ENCODE data around the gene ARHGDIA. TPM values are rescaled to one million over a fixed set of nuclear protein-coding genes. Genes with fewer than 3 reads are reported as not detected.

ARHGDIA gene
- total RNA-seq, 1 experiment from 2014 or later, result 667 TPM

- TF ChIP-seq, protein P1, sequence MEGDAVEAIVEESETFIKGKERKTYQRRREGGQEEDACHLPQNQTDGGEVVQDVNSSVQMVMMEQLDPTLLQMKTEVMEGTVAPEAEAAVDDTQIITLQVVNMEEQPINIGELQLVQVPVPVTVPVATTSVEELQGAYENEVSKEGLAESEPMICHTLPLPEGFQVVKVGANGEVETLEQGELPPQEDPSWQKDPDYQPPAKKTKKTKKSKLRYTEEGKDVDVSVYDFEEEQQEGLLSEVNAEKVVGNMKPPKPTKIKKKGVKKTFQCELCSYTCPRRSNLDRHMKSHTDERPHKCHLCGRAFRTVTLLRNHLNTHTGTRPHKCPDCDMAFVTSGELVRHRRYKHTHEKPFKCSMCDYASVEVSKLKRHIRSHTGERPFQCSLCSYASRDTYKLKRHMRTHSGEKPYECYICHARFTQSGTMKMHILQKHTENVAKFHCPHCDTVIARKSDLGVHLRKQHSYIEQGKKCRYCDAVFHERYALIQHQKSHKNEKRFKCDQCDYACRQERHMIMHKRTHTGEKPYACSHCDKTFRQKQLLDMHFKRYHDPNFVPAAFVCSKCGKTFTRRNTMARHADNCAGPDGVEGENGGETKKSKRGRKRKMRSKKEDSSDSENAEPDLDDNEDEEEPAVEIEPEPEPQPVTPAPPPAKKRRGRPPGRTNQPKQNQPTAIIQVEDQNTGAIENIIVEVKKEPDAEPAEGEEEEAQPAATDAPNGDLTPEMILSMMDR (conservative IDR thresholded peaks at IDR 0.05; ENCODE audit: low read depth, low read length), result no peak
- TF ChIP-seq EZH2 (IDR thresholded peaks at IDR 0.05; ENCODE audit: borderline replicate concordance, low read depth, low read length, poor library complexity, severe bottlenecking), result no peak
- ChIA-PET POLR2A (ENCODE audit: low non-redundant PET) (no interaction called here), CTCF (no interaction called here)
- no peak for DNase-seq (ENCODE audit: low spot score)
- intact Hi-C loops (cut with micrococcal nuclease; ENCODE audit: unreplicated experiment), result no loop called here
- Histone ChIP-seq H3K36me3 (ENCODE audit: insufficient read depth, low read length, poor library complexity, severe bottlenecking) (peaks cover 55% of the 10 kb centered on the region), H3K27ac (ENCODE audit: low read depth, low read length, poor library complexity, severe bottlenecking) (no peak overlapping the region), H3K4me1 (ENCODE audit: insufficient read depth, low read length, poor library complexity, severe bottlenecking) (no peaks in the 10 kb centered on the region), H3K27me3 (replicated peaks; ENCODE audit: insufficient read depth, low read depth, low read length, poor library complexity) (no peaks in the 10 kb centered on the region), H3K9me3 (ENCODE audit: low read depth, low read length, poor library complexity, severe bottlenecking) (no peaks in the 10 kb centered on the region), H3K4me3 (ENCODE audit: low read depth, low read length, poor library complexity, severe bottlenecking) (no peak overlapping the region)
- no TSS peak for BruUV-seq (replicated peaks)
Observed at GRCh38 chr17:81843713-81844326, 27.3 kb downstream of the ARHGDIA start.

DNA sequence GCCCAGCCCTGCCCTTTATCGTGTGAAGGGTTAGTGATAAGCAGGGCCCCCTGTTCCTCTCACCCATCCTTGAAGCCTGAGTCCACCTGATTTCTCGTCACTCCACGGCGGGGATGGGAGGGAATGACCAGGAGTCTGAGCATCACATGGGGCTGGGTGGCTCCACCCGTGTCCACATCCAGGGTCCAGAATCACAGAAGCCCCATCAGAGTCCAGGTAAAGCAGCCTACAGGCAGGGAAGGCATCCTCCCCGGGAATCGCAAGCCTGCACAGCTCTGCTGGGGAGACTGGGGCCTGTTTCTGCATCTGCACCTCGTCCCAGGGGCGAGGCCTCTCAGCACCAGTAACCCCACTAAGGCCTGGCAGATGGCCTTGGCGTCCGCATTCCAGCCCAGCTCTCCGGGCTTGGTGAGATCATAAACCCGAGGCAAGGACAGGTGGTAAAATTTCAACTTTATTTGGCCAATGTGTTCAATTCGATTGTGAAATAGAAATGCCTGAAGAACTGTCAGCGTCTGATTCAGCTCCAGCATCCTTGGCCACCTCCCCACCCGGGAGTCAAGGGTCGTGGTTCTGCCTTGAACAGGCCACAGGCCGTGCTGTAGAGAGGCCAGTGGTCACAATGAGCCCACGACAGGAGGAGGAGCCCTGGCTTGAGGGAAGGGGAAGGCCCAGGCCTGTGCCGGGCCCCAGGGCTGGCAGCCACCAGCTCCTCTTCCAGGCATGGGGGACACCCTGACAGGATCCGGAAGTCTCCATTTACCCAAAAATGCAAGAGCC lies 28.2 kb downstream of the ARHGDIA start:
- no peak overlapping the region for H3K27ac ChIP-seq (ENCODE audit: low read depth, low read length, poor library complexity, severe bottlenecking)
- TF ChIP-seq EZH2 (IDR thresholded peaks at IDR 0.05; ENCODE audit: borderline replicate concordance, low read depth, low read length, poor library complexity, severe bottlenecking), result no peak
- TF ChIP-seq, protein P1 (conservative IDR thresholded peaks at IDR 0.05; ENCODE audit: low read depth, low read length), result no peak
- H3K4me3 ChIP-seq (ENCODE audit: low read depth, low read length, poor library complexity, severe bottlenecking), result no peak overlapping the region
- no peaks in the 10 kb centered on the region for H3K9me3 ChIP-seq (ENCODE audit: low read depth, low read length, poor library complexity, severe bottlenecking)
- no peak for DNase-seq (ENCODE audit: low spot score)
- BruUV-seq (replicated peaks), result no TSS peak
- H3K4me1 ChIP-seq (ENCODE audit: insufficient read depth, low read length, poor library complexity, severe bottlenecking), result no peaks in the 10 kb centered on the region
- ChIA-PET CTCF (no interaction called here), POLR2A (ENCODE audit: low non-redundant PET) (no interaction called here)
- intact Hi-C loops (cut with micrococcal nuclease; ENCODE audit: unreplicated experiment), result no loop called here
- H3K27me3 ChIP-seq (replicated peaks; ENCODE audit: insufficient read depth, low read depth, low read length, poor library complexity), result no peaks in the 10 kb centered on the region
- H3K36me3 ChIP-seq (ENCODE audit: insufficient read depth, low read length, poor library complexity, severe bottlenecking), result peaks cover 49% of the 10 kb centered on the region

- CTCF ChIA-PET, result no interaction called here
- Histone ChIP-seq H3K9me3 (ENCODE audit: low read depth, low read length, poor library complexity, severe bottlenecking) (no peaks in the 10 kb centered on the region), H3K4me1 (ENCODE audit: insufficient read depth, low read length, poor library complexity, severe bottlenecking) (no peaks in the 10 kb centered on the region), H3K36me3 (ENCODE audit: insufficient read depth, low read length, poor library complexity, severe bottlenecking) (peaks cover 46% of the 10 kb centered on the region), H3K27me3 (replicated peaks; ENCODE audit: insufficient read depth, low read depth, low read length, poor library complexity) (no peaks in the 10 kb centered on the region), H3K27ac (ENCODE audit: low read depth, low read length, poor library complexity, severe bottlenecking) (no peak overlapping the region), H3K4me3 (ENCODE audit: low read depth, low read length, poor library complexity, severe bottlenecking) (no peak overlapping the region)
- BruUV-seq (replicated peaks), result no TSS peak
- POLR2A ChIA-PET (ENCODE audit: low non-redundant PET), result no interaction called here
- TF ChIP-seq, protein P1 (conservative IDR thresholded peaks at IDR 0.05; ENCODE audit: low read depth, low read length), result no peak
- TF ChIP-seq EZH2 (IDR thresholded peaks at IDR 0.05; ENCODE audit: borderline replicate concordance, low read depth, low read length, poor library complexity, severe bottlenecking), result no peak
- intact Hi-C loops (cut with micrococcal nuclease; ENCODE audit: unreplicated experiment), result no loop called here
- no peak for DNase-seq (ENCODE audit: low spot score)
Observed at GRCh38 chr17:81842378-81842724, 28.8 kb downstream of the ARHGDIA start.

Measured in A673 (cell line).